DMS153 treated with DMSO at 0.1 percent for 48 hours (cell line): ENCODE results near the gene SLC14A1.
"Not testable (repeated sequence)": the region's sequence is repeated elsewhere in the genome, so short reads cannot be mapped to it uniquely, and the experiment has no call there.

Source experiments
- DNase-seq: peaks from one replicate; lab custom pipeline; 2025; ENCODE audit not compliant: unreplicated experiment; lab: John Stamatoyannopoulos, UW

Gene SLC14A1

DNA sequence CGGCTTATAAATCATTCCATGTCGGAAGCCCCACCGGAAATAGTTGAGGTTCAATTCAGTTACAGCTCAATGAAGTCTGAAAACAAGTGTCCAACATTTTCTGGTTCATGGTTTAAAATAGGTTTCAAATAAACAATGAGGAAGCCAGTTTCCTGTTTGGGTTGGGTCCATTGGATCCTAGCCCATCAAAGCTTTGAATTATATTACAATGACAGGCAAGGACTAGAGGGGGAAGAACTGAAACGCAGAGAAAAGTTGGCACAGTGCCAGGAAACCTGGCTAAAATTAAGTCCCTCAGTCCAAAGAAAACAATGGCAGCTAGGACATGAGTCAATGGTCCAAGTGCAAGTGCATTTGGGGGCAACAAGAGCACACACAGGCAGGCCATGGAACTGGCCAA is 32.0 kb downstream of the SLC14A1 start:
- peak; percentile 78 for DNase-seq

DNA sequence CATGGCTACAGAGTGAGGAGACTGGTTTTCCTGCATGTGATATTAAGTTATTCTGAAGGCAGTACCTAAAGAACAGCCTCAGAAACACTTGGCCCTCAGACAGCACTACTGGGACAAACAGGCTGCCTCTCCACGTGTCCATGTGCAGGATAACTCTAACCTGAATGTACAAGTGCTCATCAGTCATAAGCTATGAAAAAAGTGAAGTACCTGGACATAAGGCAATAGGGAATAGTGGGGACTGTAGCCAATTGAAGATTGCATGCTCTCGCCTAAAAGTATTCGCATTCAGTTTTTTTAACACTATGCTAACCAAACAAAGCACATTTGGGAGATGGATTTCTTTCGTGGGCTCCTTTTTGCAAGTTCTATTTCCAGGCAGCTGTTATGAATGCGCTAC is 33.0 kb downstream of the SLC14A1 start:
- DNase-seq = no peak

DNA sequence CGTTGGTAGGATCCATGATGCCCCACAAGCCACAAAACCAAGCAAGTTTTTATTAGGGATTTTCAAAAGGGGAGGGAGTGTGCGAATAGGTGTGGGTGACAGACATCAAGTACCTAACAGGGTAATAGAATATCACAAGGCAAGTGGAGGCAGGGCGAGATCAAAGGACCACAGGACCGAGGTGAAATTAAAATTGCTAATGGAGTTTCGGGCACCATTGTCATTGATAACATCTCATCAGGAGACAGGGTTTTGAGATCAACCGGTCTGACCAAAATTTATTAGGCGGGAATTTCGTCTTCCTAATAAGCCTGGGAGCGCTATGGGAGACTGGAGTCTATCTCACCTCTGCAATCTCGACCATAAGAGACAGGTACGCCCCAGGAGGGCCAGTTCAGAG is 33.7 kb downstream of the SLC14A1 start:
- DNase-seq = not testable (repeated sequence)

DNA sequence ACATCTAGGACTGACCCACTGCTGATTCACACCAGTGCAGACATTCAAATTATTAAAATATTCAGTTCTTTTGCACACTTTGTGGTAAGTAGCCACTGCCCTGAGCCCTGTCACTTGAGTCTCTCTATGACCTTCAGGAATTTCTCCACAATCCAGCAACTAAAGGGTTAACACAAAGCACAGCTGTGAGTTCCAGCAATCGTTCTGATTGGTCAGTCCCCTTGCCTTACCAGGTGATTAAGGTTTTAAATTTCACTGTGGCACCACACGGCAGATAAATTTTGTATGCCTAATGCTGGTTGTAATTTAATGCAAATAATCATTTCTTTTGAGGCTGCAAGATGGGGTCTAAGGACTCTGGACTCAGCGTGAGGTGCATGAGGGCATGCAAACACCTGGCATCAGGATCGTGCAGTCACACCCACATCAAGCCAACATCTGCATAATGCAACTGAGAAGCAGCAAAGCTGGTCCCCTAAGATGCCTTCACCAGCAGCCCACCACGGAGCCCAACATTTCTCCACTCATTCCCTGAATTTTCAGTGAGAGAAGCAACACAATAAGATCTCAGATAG is 36.6 kb downstream of the SLC14A1 start:
- no peak for DNase-seq

DNA sequence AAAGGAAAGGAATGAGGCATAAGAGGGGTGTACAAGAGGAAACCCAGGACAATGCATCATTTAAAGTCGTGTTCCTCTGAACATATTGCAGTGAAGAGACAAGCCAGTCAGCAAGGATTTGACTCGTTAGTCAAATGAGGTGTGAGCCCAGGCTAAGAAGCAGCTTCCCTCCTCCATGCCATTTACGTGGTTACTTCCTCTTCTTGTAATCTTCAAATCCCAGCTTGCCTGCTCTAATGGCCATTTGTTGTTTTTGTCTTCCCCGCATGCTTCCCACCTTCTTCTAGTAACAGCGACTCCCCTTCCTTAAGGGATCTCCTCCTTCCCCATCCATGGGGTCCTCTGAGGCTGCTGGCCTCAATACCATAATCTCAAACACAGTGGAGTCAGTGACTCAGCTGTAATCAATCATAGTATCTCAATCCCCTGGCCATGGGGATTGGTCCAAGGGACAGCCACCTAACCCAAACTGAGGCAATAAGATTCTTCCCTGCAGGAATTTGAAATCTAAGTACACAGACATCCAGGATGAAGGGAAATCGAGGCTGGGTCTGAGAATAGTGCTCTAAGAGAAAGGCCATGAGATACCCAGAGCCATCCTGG is 37.6 kb downstream of the SLC14A1 start:
- DNase-seq = no peak

DNA sequence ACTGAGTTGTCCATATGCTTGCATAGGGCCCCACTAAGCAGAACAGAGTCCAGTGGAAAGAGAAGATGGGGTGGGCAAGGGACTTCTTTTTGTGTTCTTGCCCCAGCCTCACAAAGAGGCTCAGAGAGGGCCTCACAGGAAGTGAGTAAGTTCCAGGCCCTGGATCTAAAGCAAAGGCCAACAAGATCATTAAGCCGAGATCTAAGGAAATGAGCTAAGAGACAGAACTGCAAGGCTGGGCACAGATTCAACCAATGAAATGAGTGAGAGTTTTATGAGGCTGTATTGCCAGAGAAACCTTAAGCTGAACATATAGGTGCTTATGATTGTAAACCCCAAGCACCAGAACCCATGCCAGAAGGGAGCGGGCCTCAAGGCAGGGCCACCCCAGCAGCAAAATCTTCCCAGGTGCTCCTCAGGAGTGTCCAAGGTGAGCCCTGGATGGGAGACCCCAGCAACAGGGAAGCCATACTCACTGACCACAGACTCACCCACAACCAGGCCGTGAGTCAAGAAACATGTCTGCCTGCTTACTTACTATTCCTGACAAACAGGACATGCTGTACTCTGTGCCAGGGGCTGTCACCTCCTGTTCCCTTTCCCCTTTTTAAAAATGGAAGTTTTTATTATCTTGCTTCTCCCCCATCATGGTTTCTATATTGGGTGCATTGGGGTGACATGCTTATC is 40.2 kb downstream of the SLC14A1 start:
- no peak for DNase-seq

DNA sequence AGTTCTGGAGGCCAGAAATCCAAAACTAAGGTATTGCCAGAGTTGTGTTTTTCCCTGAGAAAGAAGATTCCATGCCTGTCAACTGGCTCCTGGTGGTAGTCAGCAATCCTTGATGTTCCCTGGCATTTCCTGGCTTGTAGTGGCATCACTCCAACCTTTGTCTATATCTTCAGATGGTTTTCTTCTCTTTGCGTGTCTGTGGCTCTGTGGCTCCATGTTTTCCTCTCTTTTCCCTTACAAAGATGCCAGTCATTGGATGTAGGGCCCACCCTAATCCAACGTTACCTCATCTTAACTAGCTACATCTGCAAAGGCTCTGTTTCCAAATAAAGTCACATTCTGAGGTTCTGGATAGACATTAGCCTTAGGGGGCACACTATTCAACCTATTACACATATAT is 41.8 kb downstream of the SLC14A1 start:
- no peak for DNase-seq

DNA sequence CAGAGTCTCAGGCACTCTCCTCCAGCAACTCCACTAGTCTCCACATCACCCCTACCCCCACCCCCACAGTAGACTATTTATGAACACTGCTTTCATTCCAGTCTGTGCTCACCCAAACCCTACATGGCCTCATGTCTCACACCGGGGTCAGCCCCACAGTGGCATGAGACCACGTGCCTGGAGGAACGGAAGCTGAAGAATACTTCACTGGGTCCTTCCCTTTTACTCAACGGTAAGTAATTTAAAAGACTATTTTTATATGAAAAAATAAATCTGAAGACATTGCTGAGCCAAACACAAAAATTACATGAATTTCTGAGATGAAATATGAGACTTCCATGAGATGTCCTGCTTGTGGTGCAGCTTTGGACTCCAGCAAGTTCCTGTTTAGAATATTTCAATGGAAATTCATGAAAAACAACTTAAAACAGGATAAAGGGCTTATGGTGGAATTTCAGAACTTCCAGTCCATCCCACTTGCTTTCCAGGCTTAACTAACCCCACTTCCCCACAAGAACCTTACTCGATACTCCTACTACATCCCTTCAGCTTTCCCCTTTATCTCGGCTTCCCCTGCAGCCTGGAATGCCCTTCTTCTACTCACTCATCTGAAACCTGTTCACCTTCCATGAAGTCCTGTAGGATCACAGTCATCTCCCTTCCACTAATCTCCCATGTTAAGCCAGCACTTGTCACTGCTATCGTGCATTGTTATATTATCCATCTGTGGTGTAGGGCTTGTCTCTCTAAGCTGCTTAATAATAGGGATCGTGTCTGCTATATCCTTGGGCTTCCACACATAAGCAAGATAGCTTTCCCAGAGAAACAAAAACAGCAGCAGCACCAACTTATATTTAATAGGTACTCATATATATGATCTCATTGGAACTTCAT is 47.9 kb downstream of the SLC14A1 start:
- DNase-seq = no peak

DNA sequence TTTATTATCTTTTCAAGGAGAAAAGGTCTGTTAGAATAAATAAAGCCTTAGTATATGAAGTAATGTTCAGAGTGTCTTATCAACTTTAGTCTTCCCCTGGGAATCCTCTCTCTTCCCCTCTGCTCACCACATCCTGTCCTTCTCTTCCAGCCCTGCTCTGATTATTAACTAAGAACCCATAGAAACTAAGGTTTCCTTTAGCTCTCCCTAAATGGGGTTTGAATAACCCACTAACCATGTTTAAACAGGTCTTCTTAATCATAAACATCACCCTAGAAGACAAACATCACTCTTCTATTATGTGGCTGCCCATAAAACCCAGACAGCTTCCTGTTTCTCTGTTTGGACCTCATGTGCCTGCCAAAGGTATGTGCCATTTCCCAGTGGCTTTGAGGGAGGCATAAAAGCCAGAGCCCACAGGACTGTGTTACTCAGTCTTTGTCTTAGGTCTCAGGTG is 50.1 kb downstream of the SLC14A1 start:
- peak; percentile 95 for DNase-seq

DNA sequence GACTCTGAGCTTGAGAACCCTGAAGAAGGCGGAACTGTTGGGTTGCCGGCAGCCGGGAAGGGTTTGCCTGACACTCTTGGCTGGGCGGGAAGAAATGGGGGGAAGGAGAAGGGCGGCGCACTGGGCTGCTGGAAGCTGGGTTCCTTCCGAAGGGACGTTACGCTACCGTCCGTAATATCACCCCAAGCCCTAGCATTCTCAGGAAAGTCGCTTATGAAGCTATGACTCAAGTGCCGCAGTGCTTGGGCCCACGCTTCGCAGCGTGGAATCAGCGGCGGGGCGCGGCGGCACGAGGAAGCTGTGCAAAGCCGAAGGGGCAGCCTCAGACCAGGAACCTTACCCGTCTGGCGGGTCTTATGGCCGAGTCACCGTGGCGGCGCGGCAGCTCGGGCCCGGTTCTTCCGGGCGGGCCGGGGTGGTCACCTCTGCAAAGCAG is 51.3 kb downstream of the SLC14A1 start:
- no peak for DNase-seq

DNA sequence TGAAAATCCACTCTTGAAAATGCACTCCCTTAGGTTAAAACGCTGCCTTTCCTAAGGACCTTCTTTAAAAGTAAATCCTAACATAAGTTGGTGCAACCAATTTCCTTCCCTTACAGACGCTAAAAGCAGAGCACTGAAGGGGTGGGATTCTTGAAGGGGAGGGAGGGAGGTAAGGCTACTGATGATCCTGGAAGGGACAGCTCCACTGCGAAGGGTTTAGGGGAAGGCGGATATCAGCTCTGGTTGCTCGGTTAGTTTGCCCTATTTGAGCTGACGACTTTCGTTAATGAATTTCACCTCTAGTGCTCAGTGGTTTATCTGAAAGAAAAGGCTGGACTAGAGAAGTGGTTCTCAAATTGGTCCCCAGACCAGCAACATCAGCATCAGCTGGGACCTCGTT is 51.8 kb downstream of the SLC14A1 start:
- DNase-seq = no peak

DNA sequence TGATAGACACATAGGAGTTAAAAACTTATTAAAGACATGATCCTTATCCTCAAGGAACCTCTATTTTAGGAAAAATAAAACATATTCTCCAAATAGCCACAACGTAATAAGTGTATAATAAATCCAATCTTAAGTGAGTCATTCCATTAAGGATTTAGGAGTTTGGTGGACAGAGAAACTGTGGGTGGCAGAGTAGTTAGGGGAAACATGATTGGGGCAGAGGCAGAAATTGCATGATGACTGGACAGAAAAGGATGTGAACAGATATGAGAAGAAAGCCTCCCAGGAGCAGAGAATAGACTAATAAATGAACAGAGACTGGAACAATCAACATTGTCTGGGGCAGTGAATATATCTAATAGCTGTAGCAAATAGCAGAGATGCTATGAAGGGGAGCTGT is 53.4 kb downstream of the SLC14A1 start:
- no peak for DNase-seq

DNA sequence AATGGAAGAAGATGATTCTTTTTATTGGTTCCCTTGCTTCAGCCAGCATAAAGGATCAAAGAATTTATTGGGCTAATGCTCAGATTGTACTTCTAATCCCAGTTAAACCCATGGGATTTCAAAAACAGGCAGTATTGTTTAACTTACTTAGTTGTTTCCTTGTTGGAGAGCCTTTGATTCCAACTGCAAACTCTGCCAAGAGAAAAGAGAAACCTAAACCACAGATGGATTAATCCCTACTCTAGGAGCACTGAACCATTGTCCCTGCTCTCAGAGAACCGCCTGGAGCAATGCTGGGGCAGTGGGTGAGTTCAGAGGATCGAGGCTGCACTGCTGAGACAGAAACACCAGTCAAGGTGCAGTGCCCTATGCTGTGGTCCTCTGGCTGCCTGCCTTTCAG is 56.6 kb downstream of the SLC14A1 start:
- DNase-seq = no peak

DNA sequence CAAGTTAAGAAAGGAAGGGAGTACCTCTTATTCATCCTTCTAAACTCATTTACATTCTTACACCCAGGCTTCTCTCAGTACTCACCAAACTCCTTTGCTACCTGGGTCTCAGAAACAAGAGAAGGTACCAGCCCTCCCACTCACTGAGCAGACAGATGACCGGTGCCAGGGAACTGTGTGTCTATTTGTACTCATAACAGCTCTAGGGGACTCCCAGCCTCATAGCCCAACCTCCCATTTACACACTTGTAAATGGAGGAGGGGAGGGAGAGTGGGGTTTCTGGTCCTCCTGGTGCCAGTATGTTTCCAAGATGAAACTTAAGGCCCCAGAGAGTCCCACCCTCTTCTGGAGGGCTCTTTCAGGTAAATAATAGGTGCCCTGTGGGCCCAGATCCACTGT is 58.7 kb downstream of the SLC14A1 start:
- no peak for DNase-seq

DNA sequence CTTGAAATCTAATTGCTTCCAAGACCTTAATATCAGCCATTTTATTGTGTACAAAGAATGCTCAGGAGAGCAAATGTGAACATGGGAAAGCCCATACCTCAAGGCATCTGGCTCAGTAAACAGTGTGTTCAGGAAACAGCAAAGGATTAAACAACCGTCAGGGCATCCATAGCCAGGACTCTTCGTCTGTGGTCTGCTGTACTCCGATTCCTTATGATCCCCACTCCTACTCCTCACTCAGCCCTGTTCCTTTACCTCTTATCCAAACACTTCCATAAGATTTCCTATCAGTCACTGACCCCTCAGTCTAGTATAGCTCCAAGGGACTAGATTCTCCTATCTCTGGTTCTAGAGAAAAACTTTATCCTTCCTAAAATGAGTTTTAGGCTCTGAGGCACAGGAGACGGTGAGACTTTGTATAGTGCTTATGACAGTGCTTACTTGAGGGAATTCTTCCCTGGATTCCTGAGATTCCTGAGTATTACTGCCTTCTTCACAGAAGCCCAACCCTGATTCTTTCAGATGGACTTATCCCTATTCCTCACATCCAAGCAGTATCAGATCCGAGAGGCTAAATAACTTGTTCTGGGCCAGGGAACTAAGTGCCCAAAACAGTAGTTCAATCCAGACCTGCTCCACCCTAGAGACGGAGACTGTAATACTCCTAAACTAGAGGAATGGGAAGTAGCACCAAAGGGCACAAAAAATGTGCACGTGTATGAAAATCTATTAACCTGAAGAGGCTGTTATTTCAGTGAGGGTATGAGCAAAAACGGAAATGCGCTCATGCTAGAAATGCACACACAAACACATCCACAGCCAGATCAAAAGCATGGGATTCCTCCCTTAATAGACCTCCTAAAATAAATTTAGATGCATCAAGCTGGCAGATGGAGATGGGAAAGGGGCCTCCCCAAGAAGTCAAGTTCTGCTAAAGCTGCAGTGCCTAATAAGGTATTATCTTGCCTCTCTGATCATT is 59.4 kb downstream of the SLC14A1 start:
- DNase-seq = no peak

DNA sequence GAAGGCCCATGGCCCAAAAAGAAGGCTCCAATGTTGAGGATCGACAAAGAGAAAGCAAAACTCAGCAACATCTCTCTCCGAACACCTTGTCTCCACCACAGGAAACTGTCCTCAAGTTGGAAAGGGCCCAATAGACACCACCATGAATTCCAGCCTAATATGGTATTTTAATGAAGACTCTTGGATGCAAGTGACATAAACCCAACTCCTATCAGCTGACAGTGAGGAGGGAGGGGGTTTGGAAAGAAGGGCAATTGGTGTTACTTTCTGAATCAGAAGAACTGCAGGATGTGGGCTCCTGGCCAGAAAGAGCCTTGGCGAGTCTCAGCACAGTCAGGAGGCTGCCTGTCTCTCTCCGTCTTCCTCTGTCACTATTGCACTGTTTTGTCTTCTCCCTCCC is 61.2 kb downstream of the SLC14A1 start:
- no peak for DNase-seq

DNA sequence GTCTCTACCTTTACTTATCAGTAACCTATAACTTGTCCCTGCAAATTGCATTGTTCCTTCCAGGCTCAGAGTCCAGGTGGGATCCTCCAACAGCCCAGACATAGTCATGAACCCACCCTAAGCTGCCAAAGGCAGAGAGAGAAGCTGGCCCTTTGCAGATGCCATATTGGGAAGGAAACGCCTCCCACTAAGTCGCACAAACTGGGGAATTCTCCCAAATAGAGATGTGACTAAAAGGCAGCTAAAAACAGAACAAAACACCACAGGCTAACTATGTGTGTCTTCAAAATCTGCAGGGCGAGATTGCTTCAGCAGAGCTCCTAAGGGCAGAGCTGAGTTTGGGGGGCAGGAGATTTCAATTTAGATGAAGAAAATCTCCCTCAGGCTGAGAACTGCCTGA is 63.0 kb downstream of the SLC14A1 start:
- no peak for DNase-seq

DNA sequence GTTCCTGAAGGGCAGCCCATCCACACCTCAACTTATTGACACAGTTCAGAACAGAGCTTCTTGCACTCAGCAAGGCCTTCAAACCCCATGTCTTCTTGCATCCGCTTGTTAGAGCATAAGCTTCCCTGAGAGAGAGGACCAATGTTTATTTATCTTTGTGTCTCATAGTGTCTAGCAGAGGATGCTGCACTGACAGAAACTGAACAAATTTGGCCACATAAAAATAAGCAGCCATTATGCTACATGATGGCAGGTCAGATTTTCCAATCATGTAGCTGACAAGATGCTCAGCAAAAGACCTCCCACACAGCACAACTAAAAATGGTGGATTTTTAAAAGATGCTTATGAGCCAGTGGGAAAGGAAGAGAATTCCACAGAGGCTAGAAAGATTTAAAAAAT is 63.4 kb downstream of the SLC14A1 start:
- DNase-seq = no peak

DNA sequence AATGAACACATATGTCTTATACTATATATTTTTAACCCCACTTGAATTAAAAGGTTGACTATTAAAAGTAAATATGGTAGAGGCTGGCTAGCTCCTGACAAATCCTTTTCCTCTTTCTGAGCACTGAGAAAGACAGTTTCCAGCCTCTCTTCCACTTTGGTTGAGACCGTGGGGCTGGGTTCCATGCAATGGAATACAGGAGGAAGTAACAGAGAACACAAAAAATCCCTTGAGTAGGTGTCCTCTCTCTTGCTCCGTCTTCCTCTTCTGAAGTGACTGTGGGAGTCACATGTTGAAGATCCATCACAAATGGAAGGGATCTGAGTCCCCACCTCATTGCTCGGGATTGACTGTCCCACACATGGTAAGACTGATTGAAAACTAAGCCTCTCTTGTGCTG is 64.9 kb downstream of the SLC14A1 start:
- no peak for DNase-seq

DNA sequence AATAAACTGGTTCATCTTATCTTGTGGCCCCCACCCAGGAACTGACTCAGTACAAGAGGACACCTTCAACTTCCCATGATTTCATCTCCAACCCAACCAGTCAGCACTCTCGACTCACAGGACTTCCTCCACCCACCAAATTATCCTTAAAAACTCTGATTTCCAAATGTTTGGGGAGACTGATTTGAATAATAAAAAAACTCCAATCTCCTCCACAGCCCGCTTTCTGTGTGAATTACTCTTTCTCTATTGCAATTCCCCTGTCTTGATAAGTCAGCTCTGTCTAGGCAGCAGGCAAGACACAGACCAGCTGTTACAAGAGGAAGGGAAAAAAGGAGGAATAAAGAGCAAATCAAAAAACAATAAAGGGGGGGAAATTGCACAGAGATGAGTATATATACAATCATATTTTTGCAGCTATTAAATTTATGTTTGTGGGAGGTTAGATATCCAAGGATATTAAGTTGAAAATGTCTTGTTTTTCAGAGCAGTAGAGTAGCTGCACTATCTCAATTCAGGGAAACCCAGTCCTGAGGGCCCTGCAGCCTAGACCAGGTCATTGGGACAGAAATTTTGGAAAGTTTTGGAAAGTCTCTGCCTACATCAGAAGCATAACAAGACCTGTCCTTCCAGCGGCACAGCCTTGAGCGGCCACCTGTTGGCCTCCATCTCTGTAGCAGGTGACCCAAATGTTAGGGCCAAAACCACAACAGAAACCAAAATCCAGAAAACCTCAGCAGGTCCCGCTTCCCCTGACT is 68.7 kb downstream of the SLC14A1 start:
- no peak for DNase-seq
